VCaP (cell line): Measurements from ENCODE around the gene SDK2.

Source experiments
- H3K27ac ChIP-seq: fragments of 450-650 bp; 2 replicates; pipeline ENCODE4 v1.5.1; 2017
- TF ChIP-seq, protein P1 (sequence below): fragments of 450-650 bp; conservative IDR thresholded peaks from 2 replicates; pipeline ENCODE4 v1.5.1; 2017; ENCODE audit warnings: mild to moderate bottlenecking, moderate library complexity

SDK2 gene

DNA sequence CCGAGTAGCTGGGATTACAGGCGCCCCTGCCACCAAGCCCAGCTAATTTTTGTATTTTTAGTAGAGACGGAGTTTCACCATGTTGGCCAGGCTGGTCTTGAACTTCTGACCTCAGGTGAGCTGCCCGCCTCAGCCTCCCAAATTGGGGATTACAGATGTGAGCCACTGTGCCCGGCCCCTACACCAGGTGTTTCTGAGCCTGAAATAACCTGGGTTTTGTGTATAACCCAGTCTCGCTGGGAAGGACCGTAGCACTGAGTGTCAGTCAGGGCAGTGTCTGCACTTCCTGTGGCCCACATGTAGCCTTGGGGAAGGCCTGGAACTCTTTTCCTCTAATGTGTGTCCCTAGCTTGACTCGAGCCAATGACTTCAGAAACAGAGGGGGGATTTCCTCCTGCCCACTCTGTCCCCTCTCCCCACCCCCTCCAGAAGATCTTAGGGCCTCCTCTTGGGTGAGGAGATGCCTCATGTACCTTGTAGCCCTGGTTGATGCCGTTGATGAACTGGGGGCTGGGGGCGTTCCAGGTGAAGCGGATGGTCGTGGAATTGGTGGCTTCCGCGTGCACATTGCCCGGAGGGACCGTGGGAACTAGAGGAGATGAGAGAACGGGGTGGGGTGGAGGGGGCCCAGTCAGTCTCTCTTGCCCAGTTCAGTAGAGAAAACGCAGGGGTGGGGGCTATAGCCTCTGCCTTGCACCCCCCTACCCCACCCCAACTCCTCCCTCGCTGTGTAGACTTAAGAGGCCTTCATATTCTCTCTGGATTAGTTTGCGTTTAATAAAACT is 229.9 kb downstream of the SDK2 start:
- no peak overlapping the region for H3K27ac ChIP-seq
- TF ChIP-seq, protein P1, sequence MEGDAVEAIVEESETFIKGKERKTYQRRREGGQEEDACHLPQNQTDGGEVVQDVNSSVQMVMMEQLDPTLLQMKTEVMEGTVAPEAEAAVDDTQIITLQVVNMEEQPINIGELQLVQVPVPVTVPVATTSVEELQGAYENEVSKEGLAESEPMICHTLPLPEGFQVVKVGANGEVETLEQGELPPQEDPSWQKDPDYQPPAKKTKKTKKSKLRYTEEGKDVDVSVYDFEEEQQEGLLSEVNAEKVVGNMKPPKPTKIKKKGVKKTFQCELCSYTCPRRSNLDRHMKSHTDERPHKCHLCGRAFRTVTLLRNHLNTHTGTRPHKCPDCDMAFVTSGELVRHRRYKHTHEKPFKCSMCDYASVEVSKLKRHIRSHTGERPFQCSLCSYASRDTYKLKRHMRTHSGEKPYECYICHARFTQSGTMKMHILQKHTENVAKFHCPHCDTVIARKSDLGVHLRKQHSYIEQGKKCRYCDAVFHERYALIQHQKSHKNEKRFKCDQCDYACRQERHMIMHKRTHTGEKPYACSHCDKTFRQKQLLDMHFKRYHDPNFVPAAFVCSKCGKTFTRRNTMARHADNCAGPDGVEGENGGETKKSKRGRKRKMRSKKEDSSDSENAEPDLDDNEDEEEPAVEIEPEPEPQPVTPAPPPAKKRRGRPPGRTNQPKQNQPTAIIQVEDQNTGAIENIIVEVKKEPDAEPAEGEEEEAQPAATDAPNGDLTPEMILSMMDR: no peak

DNA sequence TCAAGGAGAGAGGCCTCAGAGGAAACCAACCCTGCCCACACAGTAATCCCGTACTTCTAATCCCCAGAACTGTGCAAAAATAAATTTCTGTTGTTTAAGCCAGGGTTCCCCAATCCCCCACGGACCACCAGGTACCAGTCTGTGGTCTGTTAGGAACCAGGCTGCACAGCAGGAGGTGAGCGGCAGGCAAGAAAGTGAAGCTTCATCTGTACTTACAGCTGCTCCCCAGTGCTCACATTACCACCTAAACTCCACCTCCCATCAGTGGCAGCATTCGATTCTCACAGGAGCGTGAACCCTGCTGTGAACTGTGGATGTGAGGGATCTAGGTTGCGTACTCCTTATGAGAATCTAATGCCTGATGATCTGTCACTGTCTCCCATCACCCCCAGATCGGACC is 231.3 kb downstream of the SDK2 start:
- TF ChIP-seq, protein P1: no peak
- no peak overlapping the region for H3K27ac ChIP-seq

DNA sequence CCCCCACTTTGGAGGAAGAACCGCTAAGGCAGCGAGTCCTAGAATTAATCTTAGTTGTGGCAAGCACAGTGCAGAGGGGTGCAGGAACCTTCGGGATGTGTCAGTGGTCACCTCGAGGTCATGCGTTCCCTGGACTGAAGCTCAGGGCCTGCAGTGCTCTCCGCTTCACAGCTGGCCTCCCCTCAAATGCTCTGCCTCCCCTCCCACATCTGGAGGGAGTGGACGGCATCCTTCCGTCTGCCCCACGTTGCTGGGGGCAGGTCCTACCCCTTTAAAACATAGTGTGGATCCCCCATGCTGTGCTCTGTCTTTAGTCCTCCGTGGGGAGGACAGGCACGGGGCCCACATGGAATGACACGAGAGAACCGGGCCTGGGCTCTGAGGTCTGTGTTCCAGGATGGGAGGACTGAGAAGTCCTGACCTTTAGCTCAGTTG is 232.9 kb downstream of the SDK2 start:
- TF ChIP-seq, protein P1: no peak
- no peak overlapping the region for H3K27ac ChIP-seq

DNA sequence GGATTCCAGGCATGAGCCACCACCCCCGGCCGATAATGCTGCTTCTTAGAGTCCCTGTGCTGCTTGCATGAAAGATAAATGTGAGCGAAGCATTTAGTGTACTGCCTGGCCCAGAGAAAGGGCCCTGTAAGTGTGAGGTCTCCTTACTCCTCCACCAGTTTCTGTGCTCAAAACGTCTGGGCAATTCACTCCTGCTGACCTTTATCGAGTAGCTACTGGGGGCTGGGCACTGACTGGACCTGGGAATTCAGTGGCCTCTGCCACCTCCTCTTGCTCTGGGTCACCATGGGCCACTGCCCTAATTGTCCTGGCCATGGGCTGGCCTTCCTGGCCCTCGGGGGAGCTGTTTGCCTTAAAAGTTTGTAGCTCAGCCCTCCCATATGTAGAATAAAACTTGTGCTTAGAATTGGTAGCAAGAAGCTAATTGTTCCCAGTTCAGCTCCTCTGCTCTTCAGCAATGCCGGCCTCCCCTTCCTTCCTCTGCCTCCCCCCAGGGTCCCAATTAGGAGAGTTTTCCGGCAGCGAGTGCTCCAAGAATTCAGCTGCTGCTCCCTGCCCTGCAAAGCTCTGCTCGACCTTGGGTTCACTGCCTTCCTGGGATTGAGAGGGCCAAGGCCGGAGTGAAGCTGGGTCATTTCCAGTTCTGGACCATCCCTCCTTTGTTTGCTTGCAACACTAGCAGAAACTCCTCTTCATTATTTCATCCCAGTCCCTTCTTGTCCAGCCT is 233.5 kb downstream of the SDK2 start:
- TF ChIP-seq, protein P1: no peak

DNA sequence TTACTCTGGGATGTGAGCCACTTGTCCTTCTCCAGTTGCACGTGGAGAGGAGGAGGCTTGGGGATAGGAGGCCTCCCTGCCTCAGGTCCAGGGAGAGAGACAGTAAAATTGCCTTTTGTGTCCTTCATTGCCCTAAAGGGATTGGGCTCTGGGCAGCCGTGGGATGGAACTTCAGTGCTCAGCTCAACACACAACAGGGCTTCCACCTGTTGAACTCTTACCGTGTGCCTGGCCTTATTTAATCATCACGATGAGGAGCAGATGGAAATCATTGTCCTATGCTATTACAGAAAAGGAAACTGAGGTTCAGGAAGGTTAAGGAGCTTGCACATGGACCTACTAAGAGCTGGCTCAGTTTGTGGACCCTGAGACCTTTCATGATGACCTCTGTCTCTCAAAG is 240.0 kb downstream of the SDK2 start:
- H3K27ac ChIP-seq: no peak overlapping the region
- TF ChIP-seq, protein P1: no peak

More for the DNA sequence above, 233.5 kb downstream of the SDK2 start:
- no peak overlapping the region for H3K27ac ChIP-seq

DNA sequence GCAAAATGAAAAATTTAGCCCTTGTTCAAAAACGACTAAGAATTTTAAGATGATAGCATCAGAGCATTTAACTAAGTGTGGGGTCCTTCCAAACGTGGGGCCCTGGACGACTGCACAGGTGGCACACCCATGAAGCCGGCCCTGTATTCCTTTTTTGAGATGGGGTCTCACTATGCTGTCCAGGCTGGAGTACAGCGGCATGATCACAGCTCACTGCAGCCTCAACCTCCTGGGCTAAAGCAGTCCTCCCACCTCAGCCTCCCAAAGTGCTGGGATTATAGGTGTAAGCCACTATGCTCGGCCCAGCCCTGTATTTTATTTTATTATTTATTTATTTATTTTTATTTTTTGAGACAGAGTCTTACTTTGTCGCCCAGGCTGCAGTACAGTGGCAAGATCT is 241.8 kb downstream of the SDK2 start:
- TF ChIP-seq, protein P1: no peak
- no peak overlapping the region for H3K27ac ChIP-seq

DNA sequence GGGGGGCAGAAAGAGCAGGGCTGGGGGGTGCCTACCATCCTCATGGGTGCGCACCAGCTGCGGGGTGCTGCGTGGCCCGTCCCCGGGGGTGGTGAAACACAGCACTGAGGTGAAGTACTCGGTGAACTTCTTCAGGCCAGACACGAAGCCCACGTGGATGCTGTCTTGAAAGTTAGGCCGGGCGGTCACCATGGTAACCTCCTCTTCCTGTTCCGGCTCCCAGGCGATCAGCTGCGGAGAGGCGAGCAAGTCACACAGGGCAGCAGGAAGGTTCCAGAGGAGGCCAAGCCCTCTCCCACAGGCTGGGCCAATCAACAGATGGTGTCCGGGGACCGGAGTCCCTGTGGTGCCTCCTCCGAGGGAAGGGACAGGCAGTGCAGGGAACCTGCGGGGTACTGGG is 242.3 kb downstream of the SDK2 start:
- no peak overlapping the region for H3K27ac ChIP-seq
- TF ChIP-seq, protein P1: no peak
